GM13977 (cell line): Measurements from ENCODE around the gene FAHD2A.

Experiments
- DNase-seq: peaks from one replicate; pipeline ENCODE4 v3.0.0; 2012; ENCODE audit warnings: low spot score
- CTCF ChIP-seq: IDR thresholded peaks from 2 replicates; pipeline ENCODE4 v1.5.1; 2012; ENCODE audit warnings: mild to moderate bottlenecking, control low read depth; ENCODE audit not compliant: insufficient read depth; ENCODE audit errors: extremely low read depth, missing control alignments
- in situ Hi-C: fragments of 300-500 bp; cut with MboI; formaldehyde crosslinking; loops from one replicate; pipeline ENCODE4 v1.12.0; 2022; ENCODE audit warnings: low sequenced_read_pairs, low pct_unique_long_range_greater_than_20kb, mixed read lengths, inconsistent platforms; ENCODE audit not compliant: unreplicated experiment

FAHD2A gene

GRCh38 chr2:95385570-95385984, 16.9 kb upstream of the FAHD2A start:
- no peak for DNase-seq
- no peak for TF ChIP-seq CTCF
- in situ Hi-C loops, result no loop called here

GRCh38 chr2:95386031-95386430, 16.5 kb upstream of the FAHD2A start:
- TF ChIP-seq CTCF, result no peak
- no peak for DNase-seq
- in situ Hi-C loops, result no loop called here

- in situ Hi-C loops, result no loop called here
- DNase-seq, result no peak
- no peak for TF ChIP-seq CTCF
These were observed 15.2 kb upstream of the FAHD2A start for GRCh38 chr2:95387358-95387757.

- no peak for DNase-seq
- in situ Hi-C loops, result no loop called here
- TF ChIP-seq CTCF, result no peak
These were observed 14.3 kb upstream of the FAHD2A start for GRCh38 chr2:95388091-95388692.

GRCh38 chr2:95388856-95389244, 13.7 kb upstream of the FAHD2A start:
- in situ Hi-C loops, result no loop called here
- peak; percentile 6 for TF ChIP-seq CTCF
- DNase-seq, result no peak

- in situ Hi-C loops, result no loop called here
- DNase-seq, result peak; percentile 83
- TF ChIP-seq CTCF, result peak; percentile 88
These were observed 13.0 kb upstream of the FAHD2A start for GRCh38 chr2:95389245-95390119.
